Keratinocyte (primary cell): ENCODE data around the gene FMR1. TPM values are rescaled to one million over a fixed set of nuclear protein-coding genes. Genes with fewer than 3 reads are reported as not detected.

Experiments used
- DNase-seq: peaks from one replicate; pipeline ENCODE4 v3.0.0-alpha.2; 2011; ENCODE audit warnings: low read depth, missing footprints, low spot score
- FAIRE-seq: peaks from 2 replicates; lab custom pipeline; 2011; peaks lifted over from hg19 to GRCh38; lab: Jason Lieb, UNC
- H2AFZ ChIP-seq: 2 replicates; pipeline ENCODE4 v1.6.0; 2012; ENCODE audit warnings: low read length, control low read depth, inconsistent platforms; ENCODE audit not compliant: control insufficient read depth
- H3K27ac ChIP-seq: 2 replicates; pipeline ENCODE4 v1.5.1; 2011; ENCODE audit warnings: low read length; ENCODE audit not compliant: control insufficient read depth, insufficient read depth
- H3K27me3 ChIP-seq: 3 replicates; pipeline ENCODE4 v1.6.0; 2011; ENCODE audit warnings: low read length; ENCODE audit not compliant: control insufficient read depth, insufficient read depth; ENCODE audit errors: extremely low read depth
- H3K36me3 ChIP-seq, 2 experiments: 2 replicates in 1 of 2; 3 replicates in 1 of 2; pipeline ENCODE4 v1.5.1; 2011; ENCODE audit warnings: low read length in 2 of 2, mild to moderate bottlenecking in 1 of 2; ENCODE audit not compliant: control insufficient read depth in 2 of 2, insufficient read depth in 2 of 2; ENCODE audit errors: extremely low read depth in 1 of 2
- H3K4me1 ChIP-seq: 3 replicates; pipeline ENCODE4 v1.5.1; 2011; ENCODE audit warnings: low read length; ENCODE audit not compliant: control insufficient read depth, insufficient read depth; ENCODE audit errors: extremely low read depth
- H3K4me2 ChIP-seq: 3 replicates; pipeline ENCODE4 v1.6.0; 2011; ENCODE audit warnings: low read depth, low read length; ENCODE audit not compliant: control insufficient read depth, insufficient read depth; ENCODE audit errors: extremely low read depth
- H3K4me3 ChIP-seq, 3 experiments: fragments of 200-600 bp in 1 of 3; sonication (generic) in 1 of 3; 2 replicates in 2 of 3; 3 replicates in 1 of 3; pipeline ENCODE4 v1.5.1; 2011 to 2016; ENCODE audit warnings: low read length in 3 of 3, mild to moderate bottlenecking in 3 of 3, control low read depth in 2 of 3, inconsistent platforms in 1 of 3, low read depth in 1 of 3, mixed read lengths in 1 of 3, mixed run types in 1 of 3, moderate library complexity in 1 of 3; ENCODE audit not compliant: control insufficient read depth in 2 of 3, insufficient read depth in 2 of 3; ENCODE audit errors: extremely low read depth in 1 of 3
- H3K79me2 ChIP-seq: 2 replicates; pipeline ENCODE4 v1.6.0; 2012; ENCODE audit warnings: low read length; ENCODE audit not compliant: control insufficient read depth, insufficient read depth
- H3K9ac ChIP-seq: 3 replicates; pipeline ENCODE4 v1.6.0; 2011; ENCODE audit warnings: low read length; ENCODE audit not compliant: control insufficient read depth, insufficient read depth; ENCODE audit errors: extremely low read depth
- H3K9me1 ChIP-seq: 3 replicates; pipeline ENCODE4 v1.6.0; 2011; ENCODE audit warnings: low read length; ENCODE audit not compliant: control insufficient read depth, insufficient read depth; ENCODE audit errors: extremely low read depth
- H3K9me3 ChIP-seq: 2 replicates; pipeline ENCODE4 v1.5.1; 2012; ENCODE audit warnings: low read depth, low read length; ENCODE audit not compliant: control insufficient read depth
- H4K20me1 ChIP-seq: 3 replicates; pipeline ENCODE4 v1.6.0; 2011; ENCODE audit warnings: low read length; ENCODE audit not compliant: control insufficient read depth, insufficient read depth; ENCODE audit errors: extremely low read depth
- EZH2 ChIP-seq: IDR thresholded peaks from one replicate; pipeline ENCODE4 v1.6.1; 2012; ENCODE audit warnings: inconsistent platforms, mild to moderate bottlenecking, low read length, moderate library complexity
- dilution Hi-C: fragments of 300-500 bp; cut with MboI; formaldehyde crosslinking; loops from one replicate; pipeline ENCODE4 v1.7.0; 2020; ENCODE audit warnings: low sequenced_read_pairs; ENCODE audit not compliant: extremely low pct_ligation_motif_present
- polyA plus RNA-seq, 5 experiments: library from polyadenylated mRNA; depleted of rRNA in 3 of 5; stranded (reverse) in 3 of 5; stranded (forward) in 1 of 5; unstranded in 1 of 5; fragments of >200 nt; gene quantifications; 1 replicate in 1 of 5; 2 replicates in 3 of 5; 3 replicates in 1 of 5; pipeline versions ENCODE4 v1.2.1 to v1.2.3, GENCODE V29; 2011 to 2012; ENCODE audit warnings: missing spikeins in 2 of 5, low read depth in 1 of 5, low replicate concordance in 1 of 5
- TF ChIP-seq, protein P1 (sequence below), 3 experiments: IDR thresholded peaks in 1 of 3; conservative IDR thresholded peaks in 1 of 3; optimal IDR thresholded peaks in 1 of 3; 2 replicates in 2 of 3; 3 replicates in 1 of 3; pipeline versions ENCODE3 to v1.5.1; 2011; ENCODE audit warnings: low read length in 3 of 3, mild to moderate bottlenecking in 3 of 3, moderate library complexity in 2 of 3, control low read depth in 1 of 3, inconsistent platforms in 1 of 3; ENCODE audit not compliant: insufficient read depth in 2 of 3; ENCODE audit errors: extremely low read depth in 1 of 3

Gene FMR1
- polyA plus RNA-seq, 1 donor (not counting 4 experiments of a cell fraction or from before 2014, with no cell fraction given) = 26.0 TPM

DNA sequence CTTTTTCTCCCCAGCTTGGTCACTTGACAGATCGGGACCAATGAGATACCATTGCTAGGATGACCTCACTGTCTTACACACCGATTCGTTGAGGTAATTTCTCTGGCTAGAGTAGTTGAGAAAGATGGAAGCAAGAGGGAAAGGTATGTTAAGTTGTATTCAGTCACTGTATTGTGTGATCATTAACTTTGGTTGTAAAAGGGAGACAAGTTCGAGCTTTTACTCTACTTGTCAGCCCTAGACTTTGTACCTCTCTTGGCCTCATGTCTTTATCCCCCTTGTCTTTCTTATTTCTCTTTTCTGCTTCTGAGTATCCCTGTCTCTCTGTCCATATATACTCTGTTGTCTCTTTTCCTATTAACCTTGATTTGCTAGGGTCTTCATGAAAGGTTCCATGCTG is 15.5 kb downstream of the FMR1 start:
- Histone ChIP-seq H3K9me3 (no peaks in the 10 kb centered on the region), H3K4me3 (no peak overlapping the region), H3K27me3 (no peaks in the 10 kb centered on the region), H3K79me2 (no peaks in the 10 kb centered on the region), H2AFZ (no peak overlapping the region), H3K4me1 (no peaks in the 10 kb centered on the region), H3K27ac (no peak overlapping the region), H3K36me3 (no peaks in the 10 kb centered on the region), H3K9ac (no peak overlapping the region), H4K20me1 (no peaks in the 10 kb centered on the region), H3K4me2 (no peak overlapping the region), H3K9me1 (no peaks in the 10 kb centered on the region)
- DNase-seq (no peak), FAIRE-seq (no peak)
- dilution Hi-C loops = no loop called here
- TF ChIP-seq, protein P1, sequence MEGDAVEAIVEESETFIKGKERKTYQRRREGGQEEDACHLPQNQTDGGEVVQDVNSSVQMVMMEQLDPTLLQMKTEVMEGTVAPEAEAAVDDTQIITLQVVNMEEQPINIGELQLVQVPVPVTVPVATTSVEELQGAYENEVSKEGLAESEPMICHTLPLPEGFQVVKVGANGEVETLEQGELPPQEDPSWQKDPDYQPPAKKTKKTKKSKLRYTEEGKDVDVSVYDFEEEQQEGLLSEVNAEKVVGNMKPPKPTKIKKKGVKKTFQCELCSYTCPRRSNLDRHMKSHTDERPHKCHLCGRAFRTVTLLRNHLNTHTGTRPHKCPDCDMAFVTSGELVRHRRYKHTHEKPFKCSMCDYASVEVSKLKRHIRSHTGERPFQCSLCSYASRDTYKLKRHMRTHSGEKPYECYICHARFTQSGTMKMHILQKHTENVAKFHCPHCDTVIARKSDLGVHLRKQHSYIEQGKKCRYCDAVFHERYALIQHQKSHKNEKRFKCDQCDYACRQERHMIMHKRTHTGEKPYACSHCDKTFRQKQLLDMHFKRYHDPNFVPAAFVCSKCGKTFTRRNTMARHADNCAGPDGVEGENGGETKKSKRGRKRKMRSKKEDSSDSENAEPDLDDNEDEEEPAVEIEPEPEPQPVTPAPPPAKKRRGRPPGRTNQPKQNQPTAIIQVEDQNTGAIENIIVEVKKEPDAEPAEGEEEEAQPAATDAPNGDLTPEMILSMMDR (optimal IDR thresholded peaks at IDR 0.05 in 1 of 3, IDR thresholded peaks at IDR 0.05 in 1 of 3, conservative IDR thresholded peaks at IDR 0.05 in 1 of 3; ENCODE audit: extremely low read depth in 1 of 3, insufficient read depth in 2 of 3, low read length in 3 of 3) = no peak
- no peak for TF ChIP-seq EZH2

DNA sequence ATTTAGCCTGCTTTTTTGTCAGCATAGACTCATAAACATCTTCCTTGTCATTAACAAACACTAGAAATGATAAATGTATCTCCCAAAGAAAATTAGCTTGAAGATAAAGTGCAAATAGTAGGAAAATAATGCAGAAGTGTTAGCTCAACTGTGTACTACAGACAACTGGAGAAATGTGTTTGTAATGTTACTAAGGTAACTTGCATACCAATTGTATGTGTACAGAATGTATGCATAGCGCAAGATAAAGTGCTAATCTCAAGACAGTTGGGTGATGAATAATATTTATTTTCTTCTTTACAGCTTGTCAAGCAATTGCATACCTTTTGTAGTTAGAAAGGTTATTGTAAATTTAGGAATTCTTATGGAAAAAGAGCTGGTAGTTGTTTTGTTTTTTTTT is 22.1 kb downstream of the FMR1 start:
- Histone ChIP-seq H3K4me1 (no peaks in the 10 kb centered on the region), H3K4me2 (no peak overlapping the region), H4K20me1 (no peaks in the 10 kb centered on the region), H2AFZ (no peak overlapping the region), H3K9ac (no peak overlapping the region), H3K9me1 (no peaks in the 10 kb centered on the region), H3K27me3 (no peaks in the 10 kb centered on the region), H3K36me3 (no peaks in the 10 kb centered on the region), H3K4me3 (no peak overlapping the region), H3K27ac (no peak overlapping the region), H3K79me2 (no peaks in the 10 kb centered on the region), H3K9me3 (no peaks in the 10 kb centered on the region)
- FAIRE-seq = no peak
- TF ChIP-seq, protein P1 (optimal IDR thresholded peaks at IDR 0.05 in 1 of 3, IDR thresholded peaks at IDR 0.05 in 1 of 3, conservative IDR thresholded peaks at IDR 0.05 in 1 of 3; ENCODE audit: extremely low read depth in 1 of 3, insufficient read depth in 2 of 3, low read length in 3 of 3) = no peak
- TF ChIP-seq EZH2 = no peak
- DNase-seq = no peak
- dilution Hi-C loops = no loop called here
